SH-SY5Y (cell line): ENCODE results near the gene DNAI7.

ENCODE experiments used
- GATA2 ChIP-seq: IDR thresholded peaks from 2 replicates; pipeline ENCODE4 v1.6.1; 2011; ENCODE audit warnings: mild to moderate bottlenecking, low read depth, low read length
- GATA3 ChIP-seq: IDR thresholded peaks from 2 replicates; pipeline ENCODE4 v1.6.1; 2011; ENCODE audit warnings: low read depth, mild to moderate bottlenecking, low read length, moderate library complexity

DNAI7 gene, protein sequence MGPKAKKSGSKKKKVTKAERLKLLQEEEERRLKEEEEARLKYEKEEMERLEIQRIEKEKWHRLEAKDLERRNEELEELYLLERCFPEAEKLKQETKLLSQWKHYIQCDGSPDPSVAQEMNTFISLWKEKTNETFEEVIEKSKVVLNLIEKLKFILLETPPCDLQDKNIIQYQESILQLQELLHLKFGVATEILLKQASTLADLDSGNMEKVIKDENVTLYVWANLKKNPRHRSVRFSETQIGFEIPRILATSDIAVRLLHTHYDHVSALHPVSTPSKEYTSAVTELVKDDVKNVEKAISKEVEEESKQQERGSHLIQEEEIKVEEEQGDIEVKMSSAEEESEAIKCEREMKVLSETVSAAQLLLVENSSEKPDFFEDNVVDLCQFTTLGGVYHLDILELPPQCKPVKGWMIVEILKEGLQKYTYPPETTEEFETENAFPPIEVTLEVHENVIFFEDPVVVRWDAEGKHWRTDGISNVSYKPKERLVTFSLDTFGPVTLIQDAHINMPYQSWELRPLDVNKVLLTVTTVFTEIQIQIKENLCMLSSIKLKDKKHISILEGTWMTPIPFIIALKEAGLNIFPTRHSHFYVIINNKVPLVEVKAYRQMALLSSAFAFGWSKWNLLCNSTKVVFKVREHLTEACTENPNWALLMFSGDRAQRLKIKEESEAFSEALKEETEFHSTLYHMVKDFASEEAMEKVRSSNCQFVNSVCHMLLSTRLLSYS

DNA sequence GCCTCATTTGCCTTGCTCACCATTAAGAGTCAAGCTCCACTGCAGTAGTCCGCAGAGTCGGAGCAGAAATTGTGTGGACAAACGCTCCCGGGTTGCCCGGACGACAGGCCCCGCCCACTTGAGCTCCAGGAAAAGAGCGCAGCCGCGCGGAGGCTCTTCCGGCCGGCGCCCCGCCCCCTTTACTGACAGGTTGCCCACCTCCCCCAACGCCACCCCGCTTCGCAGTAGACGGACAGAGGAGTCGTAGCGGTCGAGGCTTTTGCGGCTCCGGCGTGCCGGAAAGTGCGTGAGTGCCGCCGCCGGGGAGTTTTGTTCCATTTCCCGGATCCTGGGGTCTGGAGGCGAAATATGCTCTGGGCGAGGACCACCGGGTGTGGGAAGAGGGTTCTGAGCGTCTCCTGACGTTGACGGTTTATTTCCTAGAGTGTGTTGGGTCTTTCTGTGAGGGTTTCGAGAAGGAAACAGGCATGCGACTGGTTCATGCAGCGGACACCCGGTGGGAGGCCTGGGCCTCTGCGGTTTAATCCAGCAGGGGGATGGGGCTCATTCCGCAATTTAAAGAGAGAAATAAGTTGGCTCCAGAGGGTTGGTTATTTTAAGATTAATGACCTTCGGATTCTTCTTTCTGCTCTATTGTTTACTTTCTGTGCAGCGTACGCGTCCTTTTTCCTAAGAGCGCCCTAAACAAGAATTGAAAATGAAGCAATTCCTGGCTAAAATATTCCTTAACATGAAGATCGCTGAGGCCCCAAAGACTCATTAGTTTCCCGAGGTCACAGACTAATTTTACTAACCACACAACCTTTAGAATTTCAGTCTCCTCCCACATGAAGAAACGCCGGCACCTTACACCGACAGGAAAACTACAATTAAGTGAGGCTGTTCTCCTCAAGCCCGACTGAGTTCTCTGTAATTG lies at the start of gene DNAI7, which contains the start of gene ETFRF1:
Gene DNAI7, minus strand, starts transcription at position 105 of the 916 bp plus-strand sequence. Its CDS starts 82 bp downstream, at position 23.
Gene ETFRF1, plus strand, starts transcription at position 182 of the 916 bp plus-strand sequence. CDS start 8,720 bp downstream, outside the sequence.
- no peak for TF ChIP-seq GATA2
- TF ChIP-seq GATA3 = no peak

GRCh38 chr12:25243680-25243990 lies 48.7 kb upstream of the DNAI7 start:
- TF ChIP-seq GATA3 = no peak
- no peak for TF ChIP-seq GATA2

DNA sequence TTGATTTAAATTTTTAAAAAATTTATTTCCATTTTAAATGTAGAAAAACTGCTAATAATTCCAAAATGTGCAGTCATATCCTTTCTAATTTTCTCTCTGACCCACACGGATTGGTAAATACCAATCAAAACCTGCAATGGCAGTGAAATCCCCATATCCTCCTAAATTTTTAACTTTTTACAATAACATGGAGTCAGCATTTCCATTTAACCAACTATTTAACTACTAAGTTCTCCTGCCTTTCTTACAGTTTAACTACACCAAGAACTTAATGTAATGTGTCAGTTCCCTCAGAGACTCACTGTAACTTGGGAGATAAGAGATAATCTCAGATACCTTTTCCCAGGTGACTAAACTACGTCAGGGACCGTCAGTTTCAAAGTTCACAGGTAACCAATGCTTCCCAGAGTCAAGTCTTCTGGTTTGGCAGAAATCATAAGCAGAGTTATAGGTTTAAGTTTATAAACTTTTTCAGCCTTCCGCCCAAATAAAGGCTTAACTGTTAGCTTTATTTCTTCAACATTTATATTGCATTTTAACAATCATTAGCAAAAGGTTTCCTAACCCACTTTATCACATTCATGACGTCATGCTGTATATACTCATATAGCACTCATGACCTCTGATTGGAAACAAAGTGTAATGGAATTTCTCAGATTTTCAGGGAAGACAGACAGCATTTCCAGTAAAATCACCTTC lies 48.2 kb upstream of the DNAI7 start:
- TF ChIP-seq GATA3 (no peak), GATA2 (no peak)

- TF ChIP-seq GATA2 = no peak
- TF ChIP-seq GATA3 = no peak
These were observed 46.4 kb upstream of the DNAI7 start for GRCh38 chr12:25241167-25242020.

DNA sequence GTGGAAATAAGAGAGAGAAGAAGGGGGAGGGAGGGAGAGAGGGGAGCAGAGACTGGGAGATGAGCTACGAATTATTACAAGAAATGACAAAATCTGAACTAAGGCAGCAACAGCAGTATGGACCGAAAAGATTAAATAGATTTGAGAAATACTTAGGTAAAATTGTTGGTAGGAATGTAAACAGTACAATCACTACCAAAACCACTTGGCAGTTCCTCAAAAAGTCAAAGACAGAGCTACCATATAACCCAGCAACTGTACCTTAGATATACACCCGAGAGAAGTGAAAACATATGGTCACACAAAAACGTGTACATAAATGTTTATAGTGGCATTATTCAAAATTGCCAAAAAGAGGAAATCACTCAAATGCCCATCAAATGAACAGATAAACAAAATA lies 41.7 kb upstream of the DNAI7 start:
- TF ChIP-seq GATA3 (no peak), GATA2 (no peak)

GRCh38 chr12:25236190-25236589 lies 41.2 kb upstream of the DNAI7 start:
- TF ChIP-seq GATA2 (no peak), GATA3 (no peak)

DNA sequence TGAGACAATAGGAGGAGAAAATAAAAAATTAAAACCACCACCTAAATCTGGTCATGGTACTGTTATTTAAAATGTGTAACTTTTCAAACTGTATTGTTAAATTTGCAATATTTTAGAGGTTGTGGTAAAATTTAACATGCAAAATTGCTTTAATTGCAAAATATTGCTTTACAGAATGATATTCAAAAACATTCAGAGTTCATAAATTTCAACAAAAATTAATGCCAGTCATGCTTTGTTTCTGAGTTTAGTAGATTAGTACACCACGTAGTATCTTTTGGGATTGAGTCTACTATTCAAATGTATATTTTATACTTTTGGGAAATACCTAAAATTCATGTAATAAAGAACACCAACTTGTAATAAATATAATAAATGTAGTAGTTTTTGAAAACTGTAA lies 18.4 kb upstream of the DNAI7 start:
- TF ChIP-seq GATA2 = no peak
- TF ChIP-seq GATA3 = no peak

DNA sequence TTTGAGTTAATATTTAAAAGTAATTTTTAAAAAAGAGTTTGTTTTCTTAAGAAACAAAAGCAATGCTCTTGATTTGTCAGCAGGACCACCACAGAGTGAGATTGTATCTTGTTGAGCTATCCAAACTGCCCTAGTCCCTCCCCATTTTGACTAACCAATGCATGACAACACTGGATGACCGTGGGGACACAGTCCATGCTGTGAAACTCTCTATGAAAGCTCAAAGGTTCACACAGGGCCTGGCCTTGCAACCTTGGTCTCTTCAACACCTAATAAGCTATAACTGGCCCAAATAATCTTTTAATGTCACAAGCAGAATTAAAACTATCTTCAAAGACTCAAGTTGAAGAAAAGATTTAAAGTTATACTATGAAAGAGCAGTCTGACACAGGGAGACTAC lies 13.6 kb upstream of the DNAI7 start:
- no peak for TF ChIP-seq GATA3
- no peak for TF ChIP-seq GATA2

GRCh38 chr12:25207846-25208245 lies 12.9 kb upstream of the DNAI7 start:
- TF ChIP-seq GATA3 = no peak
- TF ChIP-seq GATA2 = no peak

GRCh38 chr12:25207411-25207810 lies 12.5 kb upstream of the DNAI7 start:
- no peak for TF ChIP-seq GATA2
- no peak for TF ChIP-seq GATA3

DNA sequence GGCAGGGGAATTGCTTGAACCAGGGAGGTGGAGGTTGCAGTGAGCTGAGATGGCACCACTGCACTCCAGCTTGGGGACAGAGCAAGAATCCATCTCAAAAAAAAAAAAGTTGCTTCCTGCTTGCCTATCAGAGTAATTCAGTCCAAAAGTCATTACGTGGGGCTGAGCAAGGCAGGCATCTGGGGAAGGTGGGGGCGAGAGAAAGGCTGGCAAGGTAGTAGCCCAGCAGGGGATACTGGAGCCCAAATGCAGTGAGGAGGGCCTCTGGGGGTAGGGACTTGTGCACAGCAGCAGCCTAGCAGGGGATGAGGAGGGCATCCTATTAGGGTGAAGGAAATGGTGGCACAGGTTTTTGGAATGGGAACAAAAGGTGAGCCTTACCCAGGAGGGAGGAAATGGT lies 7.2 kb upstream of the DNAI7 start:
- TF ChIP-seq GATA2 (no peak), GATA3 (no peak)

GRCh38 chr12:25200703-25201102 lies 5.7 kb upstream of the DNAI7 start:
- TF ChIP-seq GATA2 (no peak), GATA3 (no peak)

DNA sequence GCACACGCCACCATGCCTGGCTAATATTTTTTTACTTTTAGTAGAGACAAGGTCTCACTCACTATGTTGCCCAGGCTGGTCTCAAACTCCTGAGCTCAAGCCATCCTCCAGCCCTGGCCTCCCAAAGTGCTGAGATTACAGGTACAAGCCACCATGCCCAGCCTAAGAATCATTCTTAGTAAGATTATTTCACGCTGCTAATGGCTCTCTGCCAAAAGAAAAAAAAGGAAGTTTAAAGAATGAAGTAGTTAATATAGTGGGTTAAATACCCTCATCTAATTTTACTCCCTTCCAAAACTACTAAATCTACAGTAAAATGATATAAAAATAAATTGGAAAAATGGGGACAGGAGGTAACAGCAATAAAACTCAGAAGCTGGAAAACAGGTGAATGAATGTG lies 2.6 kb upstream of the DNAI7 start:
- no peak for TF ChIP-seq GATA2
